Measurements from ENCODE around the gene RPUSD3.
"Not testable (repeated sequence)": the region's sequence is repeated elsewhere in the genome, so short reads cannot be mapped to it uniquely, and the experiment has no call there.

The RPUSD3 gene

DNA sequence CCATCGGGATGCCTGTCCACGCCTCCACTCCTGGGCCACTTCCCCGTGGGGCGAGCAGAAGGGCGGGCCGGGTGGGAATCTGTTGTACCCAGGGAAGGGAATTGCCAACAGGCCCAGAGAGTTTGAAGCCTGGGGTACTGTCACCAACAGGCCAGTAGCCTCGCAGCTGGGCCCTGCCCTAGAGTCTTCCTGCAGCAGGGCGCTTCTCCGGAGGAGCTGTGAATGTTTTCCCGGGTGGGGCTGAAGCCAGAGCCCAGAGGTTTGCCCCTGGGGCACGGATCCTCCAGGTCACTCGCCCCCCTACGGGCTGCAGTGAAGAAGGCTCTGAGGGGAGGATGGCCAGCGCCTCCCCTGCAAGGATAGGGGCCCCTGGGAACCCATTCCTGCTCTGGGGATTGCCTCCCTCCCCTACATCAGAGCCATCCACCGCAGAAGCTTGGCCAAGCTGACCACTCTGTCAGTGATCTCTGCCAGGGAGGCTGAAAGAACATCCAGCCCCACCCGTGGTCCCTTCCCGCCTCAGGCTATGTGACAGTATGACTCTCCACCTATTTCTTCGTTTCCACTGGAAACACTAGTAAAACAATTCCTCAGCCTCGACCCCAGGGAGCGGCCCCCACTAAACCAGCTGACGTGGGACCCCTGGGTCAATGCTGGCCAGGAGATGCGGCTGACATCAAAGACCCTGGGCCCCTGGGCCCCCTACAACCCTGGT, 19.4 kb upstream of the RPUSD3 start:
- H3K4me1 ChIP-seq (ENCODE audit: control insufficient read depth, insufficient read depth, low read length) = no peaks in the 10 kb centered on the region
- no peaks in the 10 kb centered on the region for H3K27me3 ChIP-seq (ENCODE audit: control insufficient read depth, insufficient read depth, low read length)
- H3K36me3 ChIP-seq (ENCODE audit: control insufficient read depth, insufficient read depth, low read length) = no peaks in the 10 kb centered on the region
- H3K9me3 ChIP-seq (ENCODE audit: control insufficient read depth, insufficient read depth, low read length) = no peaks in the 10 kb centered on the region
- H3K9ac ChIP-seq (ENCODE audit: low read depth, low read length) = no peak overlapping the region
- peak overlapping the region; percentile 48 for H3K4me3 ChIP-seq (ENCODE audit: low read depth, low read length)

DNA sequence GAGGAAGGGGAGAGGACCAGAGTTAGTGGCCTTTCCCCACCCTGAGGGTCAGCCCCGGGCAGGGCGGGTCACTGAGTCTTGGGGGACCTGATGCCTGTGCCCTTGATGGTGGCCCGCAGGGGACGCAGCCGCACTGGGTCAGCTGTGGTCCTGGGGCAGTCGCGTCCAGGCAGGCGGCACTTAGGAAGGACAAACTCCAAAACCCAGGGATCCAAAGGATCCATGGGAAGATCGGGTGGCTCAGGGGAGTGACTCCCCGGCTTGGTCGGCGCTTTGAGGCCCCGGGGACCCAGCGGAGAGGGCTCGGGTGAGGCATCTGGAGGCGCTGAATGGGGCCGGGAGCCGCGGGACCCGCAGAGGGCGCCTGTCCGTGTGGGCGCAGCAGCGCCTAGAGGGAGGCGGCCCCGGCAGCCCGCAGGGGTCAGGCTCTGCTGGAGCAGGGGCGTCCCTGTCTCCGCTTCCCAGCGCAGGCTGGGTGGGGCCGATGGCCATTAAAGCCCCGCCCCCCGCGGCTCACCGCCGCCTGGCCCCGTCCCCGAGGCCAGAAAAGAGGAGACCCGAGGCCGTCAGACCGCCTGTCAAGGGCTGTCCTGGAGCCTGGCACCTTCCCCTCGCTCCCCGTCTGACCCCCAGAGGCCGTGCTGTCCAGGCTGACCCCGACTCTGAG, 18.7 kb upstream of the RPUSD3 start:
- Histone ChIP-seq H3K9ac (ENCODE audit: low read depth, low read length) (no peak overlapping the region), H3K27me3 (ENCODE audit: control insufficient read depth, insufficient read depth, low read length) (no peaks in the 10 kb centered on the region), H3K36me3 (ENCODE audit: control insufficient read depth, insufficient read depth, low read length) (no peaks in the 10 kb centered on the region), H3K4me1 (ENCODE audit: control insufficient read depth, insufficient read depth, low read length) (no peaks in the 10 kb centered on the region), H3K9me3 (ENCODE audit: control insufficient read depth, insufficient read depth, low read length) (no peaks in the 10 kb centered on the region), H3K4me3 (ENCODE audit: low read depth, low read length) (peak overlapping the region; percentile 48)

DNA sequence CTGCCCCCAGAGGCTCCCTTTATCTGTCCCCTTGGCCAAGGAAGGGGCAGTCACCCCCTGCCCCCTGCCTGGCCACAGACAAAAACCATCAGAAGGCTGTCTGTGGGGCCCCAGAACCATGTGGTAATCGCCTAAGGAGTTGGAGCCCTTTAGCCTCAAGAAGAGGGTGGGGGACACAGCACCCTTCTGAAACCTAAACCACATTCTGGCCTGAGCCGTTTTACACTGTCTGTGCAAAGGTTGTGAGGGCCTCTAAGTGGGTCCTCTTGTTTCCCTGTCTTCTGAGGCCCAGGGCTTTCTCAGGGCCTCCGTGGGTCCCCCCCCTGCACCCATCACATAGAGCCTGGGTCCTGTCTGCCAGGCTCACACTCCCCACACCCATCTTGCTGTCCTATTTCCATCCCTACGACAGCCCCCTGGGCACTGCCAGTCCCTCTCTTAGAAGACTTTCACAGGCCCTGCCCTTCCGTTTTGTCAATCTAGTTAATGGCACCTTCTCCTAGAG, 17.9 kb upstream of the RPUSD3 start:
- H3K9ac ChIP-seq (ENCODE audit: low read depth, low read length) = no peak overlapping the region
- no peaks in the 10 kb centered on the region for H3K36me3 ChIP-seq (ENCODE audit: control insufficient read depth, insufficient read depth, low read length)
- H3K27me3 ChIP-seq (ENCODE audit: control insufficient read depth, insufficient read depth, low read length) = no peaks in the 10 kb centered on the region
- no peak overlapping the region for H3K4me3 ChIP-seq (ENCODE audit: low read depth, low read length)
- H3K4me1 ChIP-seq (ENCODE audit: control insufficient read depth, insufficient read depth, low read length) = no peaks in the 10 kb centered on the region
- H3K9me3 ChIP-seq (ENCODE audit: control insufficient read depth, insufficient read depth, low read length) = no peaks in the 10 kb centered on the region

DNA sequence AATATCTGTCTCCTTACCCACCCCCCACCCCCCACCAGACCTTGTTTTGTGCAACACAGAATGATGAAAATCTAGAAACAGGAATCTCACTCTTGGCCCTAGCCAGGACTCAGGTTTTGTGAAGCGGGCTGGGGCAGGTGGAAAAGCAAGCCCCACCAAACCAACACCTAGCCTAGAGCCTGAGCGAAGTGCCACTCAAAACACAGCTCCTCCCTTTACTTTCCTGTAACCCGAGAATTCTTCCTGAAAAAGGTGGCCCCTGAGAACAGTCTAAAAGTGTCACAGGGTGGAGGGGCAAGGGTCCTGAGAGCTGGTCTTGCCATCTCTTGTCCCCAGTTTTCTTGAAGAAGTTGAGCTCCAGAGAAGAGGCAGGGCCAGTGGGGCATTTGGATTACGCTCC, 17.4 kb upstream of the RPUSD3 start:
- no peak overlapping the region for H3K9ac ChIP-seq (ENCODE audit: low read depth, low read length)

DNA sequence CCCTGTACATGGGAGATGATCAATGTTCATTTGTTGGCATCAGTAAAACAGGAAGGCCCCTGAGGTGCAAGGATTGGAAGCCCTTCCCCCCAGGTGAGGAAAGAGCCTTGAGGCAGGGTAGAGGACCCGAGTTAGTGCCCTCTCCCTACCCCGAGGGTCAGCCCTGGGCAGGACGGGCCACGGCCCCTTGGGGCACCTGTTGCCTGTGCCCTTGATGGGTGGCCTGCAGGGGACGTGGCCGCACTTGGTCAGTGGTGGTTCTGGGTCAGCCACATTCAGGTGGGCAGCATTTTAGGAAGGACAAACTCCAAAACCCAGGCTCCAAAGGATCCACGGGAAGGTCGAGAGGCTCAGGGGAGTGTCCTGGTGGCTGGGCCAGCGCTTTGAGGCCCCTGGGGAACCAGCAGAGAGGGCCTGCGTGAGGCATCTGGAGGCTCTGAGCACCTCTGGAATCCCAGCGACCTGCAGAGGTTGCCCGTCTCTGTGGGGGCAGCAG, 15.8 kb upstream of the RPUSD3 start:
- Histone ChIP-seq H3K4me3 (ENCODE audit: low read depth, low read length) (no peak overlapping the region), H3K4me1 (ENCODE audit: control insufficient read depth, insufficient read depth, low read length) (no peaks in the 10 kb centered on the region), H3K9me3 (ENCODE audit: control insufficient read depth, insufficient read depth, low read length) (no peaks in the 10 kb centered on the region), H3K9ac (ENCODE audit: low read depth, low read length) (no peak overlapping the region), H3K36me3 (ENCODE audit: control insufficient read depth, insufficient read depth, low read length) (no peaks in the 10 kb centered on the region), H3K27me3 (ENCODE audit: control insufficient read depth, insufficient read depth, low read length) (no peaks in the 10 kb centered on the region)

More for the DNA sequence above, 17.4 kb upstream of the RPUSD3 start:
- Histone ChIP-seq H3K27me3 (ENCODE audit: control insufficient read depth, insufficient read depth, low read length) (no peaks in the 10 kb centered on the region), H3K4me1 (ENCODE audit: control insufficient read depth, insufficient read depth, low read length) (no peaks in the 10 kb centered on the region), H3K36me3 (ENCODE audit: control insufficient read depth, insufficient read depth, low read length) (no peaks in the 10 kb centered on the region), H3K9me3 (ENCODE audit: control insufficient read depth, insufficient read depth, low read length) (no peaks in the 10 kb centered on the region), H3K4me3 (ENCODE audit: low read depth, low read length) (no peak overlapping the region)

DNA sequence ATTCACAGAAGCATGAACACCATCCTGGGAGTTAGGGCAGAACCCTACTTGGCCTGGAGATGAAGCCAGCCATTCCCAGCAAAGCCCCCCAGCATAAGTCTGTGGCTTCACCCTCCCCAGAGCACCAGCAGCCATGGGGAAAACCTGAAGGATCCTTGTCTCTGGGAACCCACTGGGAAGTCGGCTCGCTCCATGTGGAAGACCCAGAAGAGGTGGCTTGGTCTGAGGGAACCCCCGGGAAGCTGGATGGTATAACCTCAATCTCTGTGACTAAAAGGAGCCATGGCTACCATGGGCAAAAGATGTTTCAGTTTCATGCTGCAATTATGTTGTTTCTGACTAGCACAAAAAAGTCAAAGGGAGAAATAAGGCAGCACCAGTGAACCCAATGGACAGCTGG, 11.8 kb upstream of the RPUSD3 start:
- H3K4me1 ChIP-seq (ENCODE audit: control insufficient read depth, insufficient read depth, low read length) = no peaks in the 10 kb centered on the region
- no peak overlapping the region for H3K4me3 ChIP-seq (ENCODE audit: low read depth, low read length)
- no peaks in the 10 kb centered on the region for H3K36me3 ChIP-seq (ENCODE audit: control insufficient read depth, insufficient read depth, low read length)
- no peaks in the 10 kb centered on the region for H3K9me3 ChIP-seq (ENCODE audit: control insufficient read depth, insufficient read depth, low read length)
- H3K9ac ChIP-seq (ENCODE audit: low read depth, low read length) = no peak overlapping the region
- no peaks in the 10 kb centered on the region for H3K27me3 ChIP-seq (ENCODE audit: control insufficient read depth, insufficient read depth, low read length)

DNA sequence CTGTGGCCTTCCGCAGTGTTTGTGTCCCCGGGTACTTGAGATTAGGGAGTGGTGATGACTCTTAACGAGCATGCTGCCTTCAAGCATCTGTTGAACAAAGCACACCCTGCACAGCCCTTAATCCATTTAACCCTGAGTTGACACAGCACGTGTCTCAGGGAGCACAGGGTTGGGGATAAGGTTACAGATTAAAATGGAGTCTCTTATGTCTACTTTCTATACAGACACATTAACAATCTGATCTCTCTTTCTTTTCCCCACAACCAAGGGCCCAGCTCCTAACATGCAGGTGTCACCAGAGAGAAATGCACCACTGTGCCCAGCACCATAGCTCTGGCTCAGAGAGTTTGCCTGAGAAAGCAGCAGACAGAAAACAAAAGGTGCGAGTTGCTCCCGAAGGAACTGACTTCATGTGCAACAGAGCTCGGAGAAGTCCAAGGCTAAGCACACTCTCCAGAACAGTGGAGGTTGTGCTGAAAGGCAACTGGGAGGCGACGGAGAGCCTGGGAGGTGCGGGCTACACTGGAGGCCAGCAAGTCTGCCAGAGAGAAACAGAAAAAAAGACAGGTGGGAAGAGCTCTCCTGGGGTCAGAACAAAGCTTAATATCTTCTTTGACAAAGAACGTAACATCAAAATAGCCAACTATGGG, 10.6 kb upstream of the RPUSD3 start:
- not testable (repeated sequence) for H3K36me3 ChIP-seq (ENCODE audit: control insufficient read depth, insufficient read depth, low read length); H3K4me1 ChIP-seq (ENCODE audit: control insufficient read depth, insufficient read depth, low read length); H3K27me3 ChIP-seq (ENCODE audit: control insufficient read depth, insufficient read depth, low read length); H3K9me3 ChIP-seq (ENCODE audit: control insufficient read depth, insufficient read depth, low read length); H3K9ac ChIP-seq (ENCODE audit: low read depth, low read length); H3K4me3 ChIP-seq (ENCODE audit: low read depth, low read length)

DNA sequence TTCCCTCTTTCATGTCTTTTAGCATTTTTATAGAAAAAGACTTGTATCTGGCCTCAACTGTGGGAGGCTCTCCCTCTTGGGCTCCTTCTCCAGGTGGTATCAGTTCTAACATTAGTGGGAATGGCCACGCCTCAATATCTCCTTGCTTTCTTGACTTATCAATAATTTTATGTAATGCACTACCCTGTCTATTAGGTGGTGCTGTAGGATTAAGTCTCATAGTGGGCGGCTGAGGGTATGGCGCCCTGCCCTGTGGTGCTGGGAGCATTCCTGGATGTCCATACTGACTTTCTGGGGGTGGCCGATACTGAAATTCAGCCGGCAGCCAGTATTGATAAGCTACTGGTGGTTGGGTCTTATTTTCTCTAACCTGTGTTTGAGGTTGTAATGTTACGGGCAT, 8.7 kb upstream of the RPUSD3 start:
- H3K36me3 ChIP-seq (ENCODE audit: control insufficient read depth, insufficient read depth, low read length) = no peaks in the 10 kb centered on the region
- H3K4me3 ChIP-seq (ENCODE audit: low read depth, low read length) = no peak overlapping the region
- H3K9me3 ChIP-seq (ENCODE audit: control insufficient read depth, insufficient read depth, low read length) = no peaks in the 10 kb centered on the region
- H3K4me1 ChIP-seq (ENCODE audit: control insufficient read depth, insufficient read depth, low read length) = no peaks in the 10 kb centered on the region
- H3K27me3 ChIP-seq (ENCODE audit: control insufficient read depth, insufficient read depth, low read length) = no peaks in the 10 kb centered on the region
- H3K9ac ChIP-seq (ENCODE audit: low read depth, low read length) = no peak overlapping the region

DNA sequence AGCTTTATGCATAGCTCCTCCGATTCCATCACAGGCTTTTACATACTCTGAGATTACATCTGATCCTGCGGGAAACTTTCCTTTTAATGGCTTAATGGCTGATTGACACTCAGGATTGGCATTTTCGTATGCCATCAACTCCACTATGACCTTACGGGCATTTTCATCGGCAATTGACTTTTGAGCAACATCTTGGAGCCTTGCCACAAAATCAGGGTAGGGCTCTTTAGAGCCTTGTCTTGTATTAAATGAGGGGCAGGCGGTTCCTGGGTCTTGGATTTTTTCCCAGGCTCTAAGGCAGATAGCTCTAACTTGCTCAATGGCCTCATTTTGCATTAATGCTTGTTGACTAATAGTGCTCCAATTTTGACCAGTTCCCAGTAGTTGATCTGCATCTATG, 8.1 kb upstream of the RPUSD3 start:
- not testable (repeated sequence) for H3K36me3 ChIP-seq (ENCODE audit: control insufficient read depth, insufficient read depth, low read length); H3K4me1 ChIP-seq (ENCODE audit: control insufficient read depth, insufficient read depth, low read length); H3K4me3 ChIP-seq (ENCODE audit: low read depth, low read length); H3K9ac ChIP-seq (ENCODE audit: low read depth, low read length); H3K27me3 ChIP-seq (ENCODE audit: control insufficient read depth, insufficient read depth, low read length); H3K9me3 ChIP-seq (ENCODE audit: control insufficient read depth, insufficient read depth, low read length)

DNA sequence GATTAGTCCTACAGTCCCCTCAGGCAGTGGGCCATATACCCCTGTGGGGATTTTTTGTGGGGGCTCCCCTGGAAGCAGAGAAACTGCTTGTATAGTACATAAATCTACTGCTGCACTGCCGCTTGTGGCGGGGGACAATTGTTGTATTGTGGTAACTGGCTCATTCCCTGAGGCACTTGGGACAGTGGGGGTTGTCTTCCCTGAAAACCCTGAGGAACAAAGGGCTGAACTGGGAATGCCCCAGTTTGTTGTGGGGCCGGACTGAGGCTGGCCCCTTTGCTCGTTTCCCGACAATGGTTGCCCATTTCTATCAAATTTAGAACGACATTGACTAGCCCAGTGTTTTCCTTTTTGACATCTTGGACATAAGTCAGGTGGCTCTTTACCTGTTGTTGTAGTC, 7.6 kb upstream of the RPUSD3 start:
- H3K4me3 ChIP-seq (ENCODE audit: low read depth, low read length); H3K27me3 ChIP-seq (ENCODE audit: control insufficient read depth, insufficient read depth, low read length); H3K36me3 ChIP-seq (ENCODE audit: control insufficient read depth, insufficient read depth, low read length); H3K9me3 ChIP-seq (ENCODE audit: control insufficient read depth, insufficient read depth, low read length); H3K9ac ChIP-seq (ENCODE audit: low read depth, low read length); H3K4me1 ChIP-seq (ENCODE audit: control insufficient read depth, insufficient read depth, low read length): not testable (repeated sequence)

DNA sequence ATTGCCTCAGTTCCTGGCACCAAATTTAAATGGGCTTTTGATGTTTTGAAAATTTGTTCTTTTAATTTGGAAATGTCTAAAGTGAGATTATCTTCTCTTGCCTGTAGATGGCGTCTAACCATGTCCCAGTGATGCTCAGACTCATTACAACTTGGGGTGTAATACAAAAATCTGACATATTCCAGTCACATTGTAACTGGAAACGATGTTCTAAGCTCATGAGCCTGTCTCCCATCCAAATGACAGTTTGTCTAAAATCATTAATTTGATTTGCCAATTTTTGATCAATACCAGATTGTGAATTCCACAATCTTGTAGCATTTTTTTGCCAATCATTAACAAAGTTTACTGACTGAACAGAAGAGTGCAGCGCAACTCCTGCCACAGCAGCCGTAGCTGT, 5.1 kb upstream of the RPUSD3 start:
- H3K4me1 ChIP-seq (ENCODE audit: control insufficient read depth, insufficient read depth, low read length); H3K27me3 ChIP-seq (ENCODE audit: control insufficient read depth, insufficient read depth, low read length); H3K4me3 ChIP-seq (ENCODE audit: low read depth, low read length): not testable (repeated sequence)

DNA sequence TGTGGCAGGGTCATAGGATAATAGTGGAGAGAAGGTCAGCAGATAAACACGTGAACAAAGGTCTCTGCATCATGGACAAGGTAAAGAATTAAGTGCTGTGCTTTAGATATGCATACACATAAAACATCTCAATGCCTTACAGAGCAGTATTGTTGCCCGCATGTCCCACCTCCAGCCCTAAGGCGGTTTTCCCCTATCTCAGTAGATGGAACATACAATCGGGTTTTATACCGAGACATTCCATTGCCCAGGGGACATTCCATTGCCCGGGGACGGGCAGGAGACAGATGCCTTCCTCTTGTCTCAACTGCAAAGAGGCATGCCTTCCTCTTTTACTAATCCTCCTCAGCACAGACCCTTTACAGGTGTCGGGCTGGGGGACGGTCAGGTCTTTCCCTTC, 4.1 kb upstream of the RPUSD3 start:
- not testable (repeated sequence) for H3K27me3 ChIP-seq (ENCODE audit: control insufficient read depth, insufficient read depth, low read length); H3K9me3 ChIP-seq (ENCODE audit: control insufficient read depth, insufficient read depth, low read length); H3K9ac ChIP-seq (ENCODE audit: low read depth, low read length); H3K36me3 ChIP-seq (ENCODE audit: control insufficient read depth, insufficient read depth, low read length); H3K4me3 ChIP-seq (ENCODE audit: low read depth, low read length); H3K4me1 ChIP-seq (ENCODE audit: control insufficient read depth, insufficient read depth, low read length)

More for the DNA sequence above, 5.1 kb upstream of the RPUSD3 start:
- H3K9ac ChIP-seq (ENCODE audit: low read depth, low read length); H3K36me3 ChIP-seq (ENCODE audit: control insufficient read depth, insufficient read depth, low read length); H3K9me3 ChIP-seq (ENCODE audit: control insufficient read depth, insufficient read depth, low read length): not testable (repeated sequence)

Measured in iPS-15b (cell line).